ENCODE results near the gene PKP4. TPM values are rescaled to one million over a fixed set of nuclear protein-coding genes. Genes with fewer than 3 reads are reported as not detected.

Gene PKP4
- total RNA-seq, 6 donors from 2014 or later: 37.5 to 160 (median 60.8) TPM

DNA sequence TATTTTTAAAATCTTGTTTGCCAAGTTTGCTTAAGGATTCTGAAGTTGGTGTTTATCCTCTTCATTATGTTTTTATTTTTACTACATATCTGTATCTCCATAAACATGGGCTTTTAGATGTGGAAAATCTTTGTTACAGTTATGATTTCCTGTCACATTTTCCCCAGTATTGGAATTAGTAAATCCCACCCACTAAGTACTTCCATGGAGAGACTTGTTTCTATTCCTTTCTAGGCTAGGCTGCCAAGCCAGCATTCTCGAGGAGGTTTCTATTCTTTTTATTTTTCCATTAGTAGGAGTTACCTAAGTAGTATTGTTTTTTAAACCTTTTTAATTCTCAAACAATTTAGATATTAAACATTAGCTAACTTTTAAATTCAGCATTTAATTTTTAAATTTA, 22.1 kb downstream of the PKP4 start:
- ATAC-seq (ENCODE audit: low FRiP score in 2 of 2): no peak
- no peaks in the 10 kb centered on the region for H3K27me3 ChIP-seq
- H3K4me3 ChIP-seq: no peak overlapping the region
- peaks cover 0 to 19% (median 1%) of the 10 kb centered on the region in 4 donors for H3K4me1 ChIP-seq
- TF ChIP-seq EP300 (IDR thresholded peaks at IDR 0.05): no peak
- TF ChIP-seq, protein P1, sequence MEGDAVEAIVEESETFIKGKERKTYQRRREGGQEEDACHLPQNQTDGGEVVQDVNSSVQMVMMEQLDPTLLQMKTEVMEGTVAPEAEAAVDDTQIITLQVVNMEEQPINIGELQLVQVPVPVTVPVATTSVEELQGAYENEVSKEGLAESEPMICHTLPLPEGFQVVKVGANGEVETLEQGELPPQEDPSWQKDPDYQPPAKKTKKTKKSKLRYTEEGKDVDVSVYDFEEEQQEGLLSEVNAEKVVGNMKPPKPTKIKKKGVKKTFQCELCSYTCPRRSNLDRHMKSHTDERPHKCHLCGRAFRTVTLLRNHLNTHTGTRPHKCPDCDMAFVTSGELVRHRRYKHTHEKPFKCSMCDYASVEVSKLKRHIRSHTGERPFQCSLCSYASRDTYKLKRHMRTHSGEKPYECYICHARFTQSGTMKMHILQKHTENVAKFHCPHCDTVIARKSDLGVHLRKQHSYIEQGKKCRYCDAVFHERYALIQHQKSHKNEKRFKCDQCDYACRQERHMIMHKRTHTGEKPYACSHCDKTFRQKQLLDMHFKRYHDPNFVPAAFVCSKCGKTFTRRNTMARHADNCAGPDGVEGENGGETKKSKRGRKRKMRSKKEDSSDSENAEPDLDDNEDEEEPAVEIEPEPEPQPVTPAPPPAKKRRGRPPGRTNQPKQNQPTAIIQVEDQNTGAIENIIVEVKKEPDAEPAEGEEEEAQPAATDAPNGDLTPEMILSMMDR (IDR thresholded peaks at IDR 0.05): no peak
- TF ChIP-seq POLR2A (IDR thresholded peaks at IDR 0.05): no peak
- TF ChIP-seq POLR2AphosphoS5 (IDR thresholded peaks at IDR 0.05): no peak
- no peak for DNase-seq
- WGBS, 2 donors: 43 to 56% methylated on average over 1 of the region's 1 CpG
- H3K9me3 ChIP-seq: no peaks in the 10 kb centered on the region
- H3K27ac ChIP-seq: no peak overlapping the region
- no peaks in the 10 kb centered on the region for H3K36me3 ChIP-seq

DNA sequence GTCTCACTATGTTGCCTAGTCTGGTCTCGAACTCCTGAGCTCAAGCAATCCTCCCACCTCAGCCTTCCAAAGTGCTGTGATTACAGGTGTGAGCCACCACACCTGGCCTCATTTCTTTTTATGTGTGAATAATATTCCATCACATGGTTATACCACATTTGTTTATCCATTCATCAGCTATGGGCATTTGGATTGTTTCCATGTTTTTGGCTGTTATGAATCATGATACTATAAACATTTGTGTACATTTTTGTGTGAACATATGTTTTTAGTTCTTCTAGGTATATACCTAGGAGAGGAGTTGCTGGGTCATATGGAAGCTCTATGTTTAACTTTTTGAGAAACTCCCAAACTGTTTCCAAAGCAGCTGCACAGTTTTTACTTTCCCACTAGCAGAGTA, 24.4 kb downstream of the PKP4 start:
- ATAC-seq (ENCODE audit: low FRiP score in 2 of 2): no peak
- no peak for TF ChIP-seq POLR2AphosphoS5 (IDR thresholded peaks at IDR 0.05)
- TF ChIP-seq EP300 (IDR thresholded peaks at IDR 0.05): no peak
- no peak for TF ChIP-seq POLR2A (IDR thresholded peaks at IDR 0.05)
- TF ChIP-seq, protein P1 (IDR thresholded peaks at IDR 0.05): no peak
- WGBS, 2 donors: 84 to 100% methylated on average over 1 of the region's 1 CpG
- Histone ChIP-seq H3K36me3 (no peaks in the 10 kb centered on the region), H3K27ac (no peak overlapping the region), H3K9me3 (no peaks in the 10 kb centered on the region), H3K4me1 (peaks cover 0 to 22% (median 4%) of the 10 kb centered on the region in 4 donors), H3K4me3 (no peak overlapping the region), H3K27me3 (no peaks in the 10 kb centered on the region)
- no peak for DNase-seq

DNA sequence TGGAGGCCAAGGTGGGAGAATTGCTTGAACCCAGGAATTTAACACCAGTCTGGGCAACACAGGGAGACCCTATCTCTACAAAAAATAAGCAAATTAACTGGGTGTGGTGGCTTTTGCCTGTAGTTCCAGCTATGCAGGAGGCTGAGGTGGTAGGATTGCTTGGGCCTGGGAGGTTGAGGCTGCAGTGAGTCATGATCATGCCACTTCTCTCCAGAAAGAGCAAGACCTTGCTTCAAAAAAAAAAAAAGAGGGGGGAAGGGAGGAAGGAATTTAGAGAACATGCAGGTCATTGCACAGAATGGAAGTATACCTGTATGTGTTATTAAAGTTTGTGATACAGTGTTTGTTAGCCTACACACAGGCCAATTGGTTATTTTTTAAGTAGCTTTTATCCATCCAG, 25.8 kb downstream of the PKP4 start:
- Histone ChIP-seq H3K27me3 (no peaks in the 10 kb centered on the region), H3K27ac (no peak overlapping the region), H3K4me3 (no peak overlapping the region), H3K4me1 (peaks cover 0 to 16% (median 10%) of the 10 kb centered on the region in 4 donors), H3K9me3 (no peaks in the 10 kb centered on the region), H3K36me3 (no peaks in the 10 kb centered on the region)
- no peak for ATAC-seq (ENCODE audit: low FRiP score in 2 of 2)
- TF ChIP-seq, protein P1 (IDR thresholded peaks at IDR 0.05): no peak
- no peak for TF ChIP-seq POLR2A (IDR thresholded peaks at IDR 0.05)
- TF ChIP-seq EP300 (IDR thresholded peaks at IDR 0.05): no peak
- TF ChIP-seq POLR2AphosphoS5 (IDR thresholded peaks at IDR 0.05): no peak
- no peak for DNase-seq

DNA sequence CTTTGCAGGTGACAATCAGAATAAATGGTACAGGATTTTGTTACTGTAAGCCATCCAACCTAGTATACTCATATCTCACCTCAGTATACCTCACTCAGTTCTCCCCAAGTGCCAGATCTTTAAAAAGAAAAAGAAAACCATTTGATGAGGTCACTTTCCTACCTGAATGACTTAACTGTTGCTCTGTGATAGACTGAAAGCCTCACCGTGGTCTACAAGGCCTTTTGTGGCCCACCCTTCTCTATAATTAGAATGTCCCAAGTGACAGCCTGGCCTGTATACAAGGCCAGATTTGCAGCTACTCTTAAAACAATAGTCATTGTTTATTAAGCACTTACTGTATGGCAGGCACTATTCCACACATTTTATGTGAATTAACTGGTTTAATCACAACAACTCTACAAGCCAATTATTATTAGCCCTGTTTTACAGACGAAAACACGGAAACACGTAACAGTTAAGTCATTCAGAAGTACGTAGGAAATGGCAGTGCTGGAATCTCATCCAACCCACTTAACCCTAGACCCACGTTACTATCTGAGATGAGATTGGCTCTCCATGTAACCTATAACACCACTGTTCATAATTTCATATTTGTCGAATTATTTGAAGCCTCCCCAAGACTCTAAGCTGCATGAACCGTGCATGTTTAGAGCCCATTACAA, 28.3 kb downstream of the PKP4 start:
- WGBS, 2 donors: 79 to 81% methylated on average over 8 of the region's 8 CpGs

More for the DNA sequence above, 28.3 kb downstream of the PKP4 start:
- ATAC-seq (ENCODE audit: low FRiP score in 2 of 2) (no peak), DNase-seq (no peak)
- peaks cover 0 to 24% (median 14%) of the 10 kb centered on the region in 4 donors for H3K4me1 ChIP-seq
- no peak overlapping the region for H3K4me3 ChIP-seq
- no peaks in the 10 kb centered on the region for H3K36me3 ChIP-seq
- no peak overlapping the region for H3K27ac ChIP-seq
- no peaks in the 10 kb centered on the region for H3K9me3 ChIP-seq
- H3K27me3 ChIP-seq: no peaks in the 10 kb centered on the region
- TF ChIP-seq POLR2AphosphoS5 (IDR thresholded peaks at IDR 0.05): no peak
- TF ChIP-seq, protein P1 (IDR thresholded peaks at IDR 0.05): no peak
- no peak for TF ChIP-seq POLR2A (IDR thresholded peaks at IDR 0.05)
- TF ChIP-seq EP300 (IDR thresholded peaks at IDR 0.05): no peak
